SKM-1 treated with dmso at 0.1 percent for 144 hours (cell line): ENCODE results near the gene TIMMDC1.
"Not testable (repeated sequence)": the region's sequence is repeated elsewhere in the genome, so short reads cannot be mapped to it uniquely, and the experiment has no call there.

Source experiments
- DNase-seq: peaks from one replicate; lab custom pipeline; 2025; ENCODE audit not compliant: unreplicated experiment; lab: John Stamatoyannopoulos, UW

The TIMMDC1 gene

DNA sequence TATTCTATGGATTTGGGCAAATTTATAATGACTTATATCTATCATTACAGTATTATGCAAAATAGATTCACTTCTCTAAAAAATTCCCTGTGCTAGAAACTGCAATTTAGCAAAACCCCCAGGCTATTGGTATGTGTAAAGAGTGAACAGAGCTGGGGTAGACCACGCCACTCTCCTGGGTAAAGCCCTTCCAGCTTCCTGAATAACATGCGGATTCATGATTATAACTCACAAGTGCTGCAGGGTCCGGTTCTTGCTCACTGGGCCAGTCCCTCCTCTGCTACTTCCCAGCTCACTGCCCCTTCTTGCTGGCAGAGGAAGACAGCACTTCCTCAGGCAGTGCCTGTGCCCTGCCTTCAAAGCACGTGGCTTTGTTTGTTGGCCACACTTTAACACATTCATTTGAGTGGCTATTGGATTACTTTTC is 57.0 kb downstream of the TIMMDC1 start:
- no peak for DNase-seq

DNA sequence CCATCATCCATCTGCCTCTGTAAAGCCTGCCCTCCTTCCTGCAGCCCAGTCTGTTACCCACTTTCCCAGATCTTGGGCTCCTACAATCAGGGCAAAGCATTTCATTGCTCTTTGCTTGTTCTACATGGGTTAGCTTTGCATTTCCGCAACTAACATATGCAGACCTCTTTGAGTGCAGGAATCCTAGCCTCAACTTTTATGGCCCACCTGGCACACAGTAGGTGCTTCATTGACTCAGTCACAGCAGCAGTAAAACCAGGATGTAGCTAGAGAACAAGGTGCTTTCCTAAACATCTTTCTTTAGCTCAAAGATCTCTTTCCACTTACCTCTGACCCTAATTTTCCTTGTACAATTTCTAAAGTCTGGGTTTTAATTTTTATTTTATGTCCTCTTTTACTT is 57.6 kb downstream of the TIMMDC1 start:
- no peak for DNase-seq

GRCh38 chr3:119557192-119557876 is 59.0 kb downstream of the TIMMDC1 start:
- DNase-seq, result no peak

- DNase-seq, result no peak
Observed at GRCh38 chr3:119557877-119558269, 59.5 kb downstream of the TIMMDC1 start.

DNA sequence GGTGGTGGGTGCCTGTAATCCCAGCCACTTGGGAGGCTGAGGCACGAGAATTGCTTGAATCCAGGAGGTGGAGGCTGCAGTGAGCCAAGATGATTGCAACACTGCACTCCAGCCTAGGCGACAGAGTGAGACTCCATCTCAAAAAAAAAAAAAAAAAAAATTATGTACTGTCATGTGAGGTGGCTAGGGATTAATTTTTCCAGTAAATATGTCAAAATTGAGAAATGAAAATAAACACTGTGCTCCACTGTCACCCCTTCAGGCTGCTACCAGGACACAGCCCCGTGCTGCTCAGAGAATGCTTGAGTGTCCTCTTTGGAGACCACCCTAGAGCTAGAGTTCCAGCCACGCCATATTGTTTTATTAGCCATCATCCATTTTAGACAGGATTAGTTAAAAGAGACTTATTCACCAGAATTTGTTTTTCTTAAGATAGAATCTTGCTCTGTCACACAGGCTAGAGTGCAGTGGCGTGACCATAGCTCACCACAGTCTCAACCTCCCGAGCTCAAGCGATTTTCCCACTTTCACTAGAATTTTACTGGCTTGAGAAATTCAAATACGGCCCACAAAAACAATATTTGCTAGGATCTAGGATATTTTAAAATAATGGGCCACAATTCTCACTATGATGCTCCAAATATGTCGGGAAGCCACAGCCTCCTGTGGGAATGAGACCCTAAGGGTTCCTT is 60.4 kb downstream of the TIMMDC1 start:
- no peak for DNase-seq

DNA sequence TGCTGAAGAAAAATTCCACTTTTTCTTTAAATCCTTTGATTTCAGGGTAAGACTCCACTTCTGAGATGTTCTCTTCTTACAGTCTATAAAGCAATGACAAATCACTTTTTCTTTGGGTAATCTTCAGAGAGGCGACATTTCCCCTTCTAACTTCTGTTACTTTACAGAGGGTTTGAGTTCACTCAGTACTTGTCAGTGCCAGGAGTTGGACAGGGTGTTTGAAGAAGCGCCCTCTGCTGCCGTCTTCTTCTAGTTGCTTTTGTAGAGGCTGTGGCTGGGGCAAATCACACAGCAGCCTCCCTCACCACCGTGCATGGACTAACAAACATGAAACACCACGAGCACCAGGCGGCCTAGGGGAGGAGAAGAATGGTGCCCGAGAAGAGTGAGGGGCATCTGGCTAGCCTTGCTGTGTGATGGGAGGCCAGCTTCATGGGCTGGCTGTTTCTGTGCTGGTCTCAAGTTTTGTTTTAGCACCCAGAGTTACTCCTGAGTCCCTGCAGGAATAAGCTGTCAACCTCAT is 61.2 kb downstream of the TIMMDC1 start, which contains the start of gene CD80:
TSS of gene CD80 (minus strand) at position 174 of the 523 bp plus-strand sequence. CDS start 1,886 bp downstream, outside the sequence.
- peak; percentile 86 for DNase-seq

DNA sequence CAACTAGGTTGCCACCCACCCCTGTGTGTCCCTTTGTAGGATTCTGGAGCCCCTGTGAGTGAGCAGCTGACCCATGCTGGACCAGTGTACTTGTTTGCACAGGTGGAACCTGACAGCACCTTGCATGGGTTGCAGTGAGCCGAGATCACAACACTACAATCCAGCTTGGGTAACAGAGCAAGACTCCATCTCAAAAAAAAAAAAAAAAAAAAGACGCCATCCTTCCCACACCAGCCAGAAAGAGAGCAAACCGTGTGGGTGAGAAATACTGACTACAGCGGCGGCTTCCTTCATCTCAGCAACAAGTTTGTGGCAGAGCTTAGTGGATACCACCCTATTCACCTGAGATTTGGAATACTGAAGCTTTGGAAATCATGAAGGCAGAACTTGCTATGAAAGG is 61.8 kb downstream of the TIMMDC1 start:
- DNase-seq, result no peak

DNA sequence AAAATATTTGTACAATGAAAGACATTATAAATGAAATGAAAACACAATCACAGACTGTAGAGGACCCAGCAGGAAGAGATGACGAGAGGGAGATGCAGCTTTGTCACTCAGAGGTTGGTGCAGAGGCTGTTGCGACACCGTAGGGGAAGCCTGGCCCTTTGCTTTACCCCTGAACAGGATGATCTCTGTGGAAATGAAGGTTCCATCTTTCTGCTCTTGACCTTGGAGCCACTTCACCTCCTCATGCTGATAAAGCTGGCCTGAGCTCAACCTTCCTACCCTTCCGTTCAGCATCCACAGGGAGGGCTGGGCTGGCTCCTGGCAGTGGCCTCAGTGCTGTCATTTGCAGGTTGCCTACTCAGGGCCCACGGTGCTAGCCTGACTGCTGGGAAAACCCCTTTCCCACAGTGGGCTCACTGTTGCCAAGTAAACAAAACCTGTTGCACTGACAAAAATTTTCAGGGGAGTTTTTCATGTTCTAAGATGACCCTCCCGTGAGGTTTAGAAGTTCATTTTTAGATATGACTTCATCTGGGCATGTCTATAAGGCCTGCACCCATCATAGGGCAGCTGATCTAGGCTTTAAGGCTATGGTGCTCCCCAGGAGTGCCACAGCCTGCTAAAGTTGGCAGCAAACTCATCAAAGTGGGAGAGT is 64.1 kb downstream of the TIMMDC1 start:
- peak; percentile 79 for DNase-seq

- not testable (repeated sequence) for DNase-seq
Observed at GRCh38 chr3:119563334-119563733, 65.0 kb downstream of the TIMMDC1 start.

DNA sequence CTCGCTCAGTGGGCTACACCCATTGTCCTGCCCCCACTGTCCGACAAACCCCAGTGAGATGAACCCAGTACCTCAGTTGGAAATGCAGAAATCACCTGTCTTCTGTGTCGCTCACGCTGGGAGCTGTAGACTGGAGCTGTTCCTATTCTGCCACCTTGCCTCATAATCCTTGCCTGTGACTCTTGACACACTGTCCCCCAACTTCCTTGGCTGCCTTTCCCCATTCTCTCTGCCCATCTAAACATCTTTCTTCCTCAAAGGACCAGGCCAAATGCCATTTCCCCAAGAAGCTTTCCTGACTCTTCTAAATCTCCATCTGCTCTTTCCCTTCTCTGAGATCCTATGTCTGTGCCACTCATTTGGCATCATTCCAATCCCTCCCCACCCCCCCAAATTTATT is 70.8 kb downstream of the TIMMDC1 start:
- no peak for DNase-seq

- DNase-seq, result peak; percentile 26
Observed at GRCh38 chr3:119570229-119570628, 71.9 kb downstream of the TIMMDC1 start.

DNA sequence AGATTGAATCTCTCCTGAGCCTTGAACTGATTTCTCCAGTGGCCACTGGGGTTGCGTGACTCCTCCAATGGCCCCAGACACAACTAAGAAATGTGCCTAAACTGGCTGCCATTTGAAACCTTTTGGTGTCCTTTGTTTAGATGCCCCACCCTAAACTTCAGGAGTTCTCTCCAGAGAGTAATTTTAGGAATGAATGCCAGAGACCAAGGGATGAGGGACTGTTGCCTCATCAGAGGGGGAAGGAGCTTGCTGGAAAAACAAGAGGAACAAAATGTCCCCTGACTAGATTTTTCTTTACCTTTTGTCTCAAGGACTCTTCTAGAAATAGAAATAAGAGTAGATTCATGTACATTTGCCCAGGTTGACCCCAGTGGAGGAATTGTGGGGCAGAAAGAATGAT is 72.9 kb downstream of the TIMMDC1 start:
- DNase-seq, result no peak

GRCh38 chr3:119571688-119572087 is 73.3 kb downstream of the TIMMDC1 start:
- DNase-seq, result no peak
